Subcutaneous adipose tissue (tissue), 4 donors: Measurements from ENCODE around the gene ITPK1. TPM values are rescaled to one million over a fixed set of nuclear protein-coding genes. Genes with fewer than 3 reads are reported as not detected.

Experiments
- CTCF ChIP-seq: fragments of 450-650 bp; IDR thresholded peaks from one replicate; pipeline ENCODE4 v1.5.1; 2016; ENCODE audit warnings: low read depth, mild to moderate bottlenecking, control low read depth, antibody characterized with exemption, moderate library complexity
- total RNA-seq, 4 donors: library from RNA; depleted of rRNA; stranded (reverse); fragments of >200 nt; gene quantifications; one replicate each; pipeline ENCODE4 v1.1.0, GENCODE V29; 2016

ITPK1 gene
- total RNA-seq, 4 donors from 2014 or later, result 53.4 to 109 (median 60.3) TPM

- no peak for TF ChIP-seq CTCF
Observed at GRCh38 chr14:92962031-92962830, 153.5 kb downstream of the ITPK1 start.

GRCh38 chr14:92961567-92961855 is 154.2 kb downstream of the ITPK1 start:
- no peak for TF ChIP-seq CTCF

- TF ChIP-seq CTCF, result no peak
Observed at GRCh38 chr14:92960706-92961566, 154.8 kb downstream of the ITPK1 start.

GRCh38 chr14:92959761-92960680 is 155.7 kb downstream of the ITPK1 start:
- TF ChIP-seq CTCF, result no peak

- no peak for TF ChIP-seq CTCF
Observed at GRCh38 chr14:92959189-92959531, 156.6 kb downstream of the ITPK1 start.

- no peak for TF ChIP-seq CTCF
Observed at GRCh38 chr14:92958373-92959188, 157.1 kb downstream of the ITPK1 start.
